Gastrocnemius medialis (tissue), 4 donors: ENCODE measurements around the gene ANKS1B. TPM values are rescaled to one million over a fixed set of nuclear protein-coding genes. Genes with fewer than 3 reads are reported as not detected.

Experiments used
- ATAC-seq, 2 donors: fragments of 150-250 bp; one replicate each; pipeline ENCODE4 v1.9.1; 2016
- DNase-seq, 2 donors: peaks; one replicate each; pipeline ENCODE4 v3.0.0-alpha.2; 2019
- H3K27ac ChIP-seq, 4 donors: fragments of 200-600 bp; sonication (generic); 1 replicate in 1 of 4; 2 replicates in 3 of 4; pipeline ENCODE4 v1.5.1; 2016 to 2018; ENCODE audit warnings: mild to moderate bottlenecking in 2 of 4, moderate library complexity in 1 of 4
- H3K27me3 ChIP-seq, 3 donors: fragments of 200-600 bp; sonication (generic) in 2 of 3; 1 replicate in 1 of 3; 2 replicates in 2 of 3; pipeline versions ENCODE4 v1.5.1 to v1.6.0; 2016 to 2019; ENCODE audit warnings: mild to moderate bottlenecking in 1 of 3, moderate library complexity in 1 of 3
- H3K36me3 ChIP-seq, 2 donors: fragments of 200-600 bp; sonication (generic) in 1 of 2; one replicate each; pipeline ENCODE4 v1.5.1; 2017 to 2018
- H3K4me1 ChIP-seq, 2 donors: fragments of 200-600 bp; sonication (generic) in 1 of 2; one replicate each; pipeline ENCODE4 v1.5.1; 2016 to 2017; ENCODE audit warnings: mild to moderate bottlenecking in 2 of 2
- H3K4me3 ChIP-seq, 4 donors: fragments of 200-600 bp; sonication (generic) in 3 of 4; 1 replicate in 1 of 4; 2 replicates in 3 of 4; pipeline ENCODE4 v1.5.1; 2016 to 2019; ENCODE audit warnings: mild to moderate bottlenecking in 2 of 4
- H3K9me3 ChIP-seq, 3 donors: fragments of 200-600 bp; sonication (generic) in 2 of 3; 1 replicate in 1 of 3; 2 replicates in 2 of 3; pipeline ENCODE4 v1.5.1; 2016 to 2019
- CTCF ChIP-seq, 5 experiments: fragments of 450-650 bp in 3 of 5; fragments of 200-600 bp in 2 of 5; sonication (generic) in 2 of 5; IDR thresholded peaks in 4 of 5; conservative IDR thresholded peaks in 1 of 5; 1 replicate in 4 of 5; 2 replicates in 1 of 5; pipeline ENCODE4 v1.5.1; 2016 to 2019; ENCODE audit warnings: antibody characterized with exemption in 5 of 5, mild to moderate bottlenecking in 3 of 5, moderate library complexity in 3 of 5
- POLR2A ChIP-seq, 2 donors: fragments of 450-650 bp; IDR thresholded peaks; one replicate each; pipeline ENCODE4 v1.6.1; 2017; ENCODE audit warnings: antibody characterized with exemption in 2 of 2, mild to moderate bottlenecking in 2 of 2, moderate library complexity in 2 of 2
- in situ Hi-C, 4 donors: fragments of 200-750 bp; cut with MboI; loops; one replicate each; pipeline versions ENCODE4 v1.15.0 to v1.8.0; 2017; ENCODE audit warnings: low sequenced_read_pairs in 4 of 4
- intact Hi-C: fragments of 100-400 bp; cut with DNase I; formaldehyde crosslinking; loops from one replicate; pipeline ENCODE4 v1.15.1; 2023; ENCODE audit warnings: low total_unique reads
- total RNA-seq, 4 donors: library from RNA; depleted of rRNA; stranded (reverse); fragments of >200 nt; gene quantifications; one replicate each; pipeline versions ENCODE4 v1.1.0 to v1.2.3, GENCODE V29; 2016

Gene ANKS1B
- total RNA-seq, 4 donors from 2014 or later, result 3.9 to 14.5 (median 5.7) TPM

- Histone ChIP-seq H3K36me3 (no peaks in the 10 kb centered on the region), H3K4me3 (no peak overlapping the region), H3K4me1 (no peaks in the 10 kb centered on the region), H3K27ac (no peak overlapping the region), H3K9me3 (no peaks in the 10 kb centered on the region), H3K27me3 (no peaks in the 10 kb centered on the region)
- in situ Hi-C loops (no loop called here), intact Hi-C loops (no loop called here)
- TF ChIP-seq CTCF (IDR thresholded peaks at IDR 0.05 in 4 of 5, conservative IDR thresholded peaks at IDR 0.05 in 1 of 5), result no peak
- no peak for TF ChIP-seq POLR2A (IDR thresholded peaks at IDR 0.05)
- DNase-seq (no peak), ATAC-seq (no peak)
Measured at GRCh38 chr12:99146185-99146584, 838.6 kb downstream of the ANKS1B start.

GRCh38 chr12:99142651-99143050, 842.1 kb downstream of the ANKS1B start:
- Histone ChIP-seq H3K36me3 (no peaks in the 10 kb centered on the region), H3K27ac (no peak overlapping the region), H3K4me3 (no peak overlapping the region), H3K27me3 (no peaks in the 10 kb centered on the region), H3K9me3 (no peaks in the 10 kb centered on the region), H3K4me1 (no peaks in the 10 kb centered on the region)
- TF ChIP-seq CTCF (IDR thresholded peaks at IDR 0.05 in 4 of 5, conservative IDR thresholded peaks at IDR 0.05 in 1 of 5), result no peak
- TF ChIP-seq POLR2A (IDR thresholded peaks at IDR 0.05), result no peak
- in situ Hi-C loops, result no loop called here
- ATAC-seq (no peak), DNase-seq (no peak)
- intact Hi-C loops, result no loop called here

GRCh38 chr12:99140017-99140720, 844.6 kb downstream of the ANKS1B start:
- no peaks in the 10 kb centered on the region for H3K4me1 ChIP-seq
- no peak for DNase-seq
- H3K36me3 ChIP-seq, result no peaks in the 10 kb centered on the region
- no peak overlapping the region for H3K27ac ChIP-seq
- H3K4me3 ChIP-seq, result no peak overlapping the region
- intact Hi-C loops (no loop called here), in situ Hi-C loops (no loop called here)
- ATAC-seq, result no peak
- no peaks in the 10 kb centered on the region for H3K9me3 ChIP-seq
- no peak for TF ChIP-seq CTCF (IDR thresholded peaks at IDR 0.05 in 4 of 5, conservative IDR thresholded peaks at IDR 0.05 in 1 of 5)
- no peak for TF ChIP-seq POLR2A (IDR thresholded peaks at IDR 0.05)
- H3K27me3 ChIP-seq, result no peaks in the 10 kb centered on the region

- in situ Hi-C loops (no loop called here), intact Hi-C loops (no loop called here)
- Histone ChIP-seq H3K27me3 (no peaks in the 10 kb centered on the region), H3K4me3 (no peak overlapping the region), H3K36me3 (no peaks in the 10 kb centered on the region), H3K9me3 (no peaks in the 10 kb centered on the region), H3K4me1 (no peaks in the 10 kb centered on the region), H3K27ac (no peak overlapping the region)
- TF ChIP-seq CTCF (IDR thresholded peaks at IDR 0.05 in 4 of 5, conservative IDR thresholded peaks at IDR 0.05 in 1 of 5) (no peak), POLR2A (IDR thresholded peaks at IDR 0.05) (no peak)
- DNase-seq, result no peak
- no peak for ATAC-seq
Measured at GRCh38 chr12:99138393-99138792, 846.3 kb downstream of the ANKS1B start.
